Measurements from ENCODE around the gene LARP4.
"Not testable (repeated sequence)": the region's sequence is repeated elsewhere in the genome, so short reads cannot be mapped to it uniquely, and the experiment has no call there.

Gene LARP4

GRCh38 chr12:50355365-50355764, 45.3 kb upstream of the LARP4 start:
- no peak for DNase-seq (ENCODE audit: low read depth)
- H3K4me3 ChIP-seq (ENCODE audit: low read depth, low read length) = no peak overlapping the region
- no peak for TF ChIP-seq MYC (IDR thresholded peaks at IDR 0.05; ENCODE audit: low read depth, low read length)
- no peak for TF ChIP-seq POLR2A (IDR thresholded peaks at IDR 0.05; ENCODE audit: extremely low read depth, insufficient read length)
- TF ChIP-seq CTCF (IDR thresholded peaks at IDR 0.05; ENCODE audit: low read depth, low read length) = no peak
- no peak for TF ChIP-seq MAX (IDR thresholded peaks at IDR 0.05; ENCODE audit: low read depth, low read length)

DNA sequence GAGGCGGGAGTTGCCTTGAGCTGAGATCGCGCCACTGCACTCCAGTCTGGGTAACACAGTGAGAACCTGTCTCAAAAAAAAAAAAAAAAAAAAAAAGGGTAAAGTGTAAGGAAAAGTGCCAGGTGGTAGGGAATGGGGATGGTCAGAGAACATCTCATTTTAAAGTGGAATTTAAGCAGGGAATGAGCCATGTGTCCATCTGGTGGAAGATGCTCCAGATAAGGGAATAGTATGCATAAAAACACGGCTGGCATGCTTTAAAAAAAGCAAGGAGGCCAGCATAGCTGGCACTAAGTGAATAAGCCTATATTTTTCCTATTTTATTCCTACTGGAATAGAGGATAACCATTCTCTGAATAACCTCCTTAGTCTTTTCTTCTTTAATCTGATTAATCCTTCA, 38.0 kb upstream of the LARP4 start:
- TF ChIP-seq CTCF (IDR thresholded peaks at IDR 0.05; ENCODE audit: low read depth, low read length) (no peak), MYC (IDR thresholded peaks at IDR 0.05; ENCODE audit: low read depth, low read length) (no peak), POLR2A (IDR thresholded peaks at IDR 0.05; ENCODE audit: extremely low read depth, insufficient read length) (no peak), MAX (IDR thresholded peaks at IDR 0.05; ENCODE audit: low read depth, low read length) (no peak)
- no peak for DNase-seq (ENCODE audit: low read depth)
- H3K4me3 ChIP-seq (ENCODE audit: low read depth, low read length) = no peak overlapping the region

GRCh38 chr12:50363141-50363540, 37.5 kb upstream of the LARP4 start:
- H3K4me3 ChIP-seq (ENCODE audit: low read depth, low read length) = no peak overlapping the region
- TF ChIP-seq CTCF (IDR thresholded peaks at IDR 0.05; ENCODE audit: low read depth, low read length) (no peak), MYC (IDR thresholded peaks at IDR 0.05; ENCODE audit: low read depth, low read length) (no peak), POLR2A (IDR thresholded peaks at IDR 0.05; ENCODE audit: extremely low read depth, insufficient read length) (no peak), MAX (IDR thresholded peaks at IDR 0.05; ENCODE audit: low read depth, low read length) (no peak)
- no peak for DNase-seq (ENCODE audit: low read depth)

DNA sequence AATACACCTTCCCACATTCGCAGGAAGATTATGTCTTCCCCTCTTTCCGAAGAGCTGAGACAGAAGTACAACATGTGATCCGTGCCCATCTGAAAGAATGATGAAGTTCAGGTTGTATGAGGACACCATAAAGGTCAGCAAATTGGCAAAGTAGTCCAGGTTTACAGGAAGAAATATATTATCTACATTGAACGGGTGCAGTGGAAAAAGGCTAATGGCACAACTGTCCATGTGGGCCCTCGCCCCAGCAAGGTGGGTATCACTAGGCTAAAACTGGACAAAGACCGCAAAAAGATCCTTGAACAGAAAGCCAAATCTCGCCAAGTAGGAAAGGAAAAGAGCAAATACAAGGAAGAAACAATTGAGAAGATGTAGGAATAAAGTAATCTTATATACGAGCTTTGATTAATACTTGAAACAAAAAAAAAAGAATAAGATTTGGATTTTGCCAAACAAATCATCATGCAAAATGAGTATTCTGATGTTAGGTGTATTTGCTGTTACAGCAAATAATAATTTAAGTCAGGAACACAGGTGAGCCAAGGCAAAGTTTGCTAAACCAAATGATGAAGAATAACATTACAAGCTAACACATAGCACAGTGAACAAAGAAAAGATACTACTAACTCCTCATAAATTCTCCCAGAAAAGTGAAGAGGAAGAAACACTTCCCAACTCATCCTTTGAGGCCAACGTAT, 34.8 kb upstream of the LARP4 start:
- no peak overlapping the region for H3K4me3 ChIP-seq (ENCODE audit: low read depth, low read length)
- no peak for DNase-seq (ENCODE audit: low read depth)
- TF ChIP-seq MAX (IDR thresholded peaks at IDR 0.05; ENCODE audit: low read depth, low read length) (no peak), POLR2A (IDR thresholded peaks at IDR 0.05; ENCODE audit: extremely low read depth, insufficient read length) (no peak), CTCF (IDR thresholded peaks at IDR 0.05; ENCODE audit: low read depth, low read length) (no peak), MYC (IDR thresholded peaks at IDR 0.05; ENCODE audit: low read depth, low read length) (no peak)

GRCh38 chr12:50370672-50371071, 30.0 kb upstream of the LARP4 start:
- not testable (repeated sequence) for H3K4me3 ChIP-seq (ENCODE audit: low read depth, low read length); DNase-seq (ENCODE audit: low read depth)

GRCh38 chr12:50375802-50376201, 24.9 kb upstream of the LARP4 start:
- no peak overlapping the region for H3K4me3 ChIP-seq (ENCODE audit: low read depth, low read length)
- no peak for DNase-seq (ENCODE audit: low read depth)
- no peak for TF ChIP-seq MYC (IDR thresholded peaks at IDR 0.05; ENCODE audit: low read depth, low read length)
- TF ChIP-seq MAX (IDR thresholded peaks at IDR 0.05; ENCODE audit: low read depth, low read length) = no peak
- TF ChIP-seq POLR2A (IDR thresholded peaks at IDR 0.05; ENCODE audit: extremely low read depth, insufficient read length) = no peak
- no peak for TF ChIP-seq CTCF (IDR thresholded peaks at IDR 0.05; ENCODE audit: low read depth, low read length)

Measured in NB4 (cell line).